Activated CD4-positive, CD25-positive, alpha-beta regulatory T cell (primary cell): ENCODE data around the gene RASGRF2.
"Not testable (repeated sequence)": the region's sequence is repeated elsewhere in the genome, so short reads cannot be mapped to it uniquely, and the experiment has no call there.

Experiments used
- DNase-seq, 4 experiments: peaks; one replicate each; lab custom pipeline; 2025; lab: John Stamatoyannopoulos, UW

The RASGRF2 gene

DNA sequence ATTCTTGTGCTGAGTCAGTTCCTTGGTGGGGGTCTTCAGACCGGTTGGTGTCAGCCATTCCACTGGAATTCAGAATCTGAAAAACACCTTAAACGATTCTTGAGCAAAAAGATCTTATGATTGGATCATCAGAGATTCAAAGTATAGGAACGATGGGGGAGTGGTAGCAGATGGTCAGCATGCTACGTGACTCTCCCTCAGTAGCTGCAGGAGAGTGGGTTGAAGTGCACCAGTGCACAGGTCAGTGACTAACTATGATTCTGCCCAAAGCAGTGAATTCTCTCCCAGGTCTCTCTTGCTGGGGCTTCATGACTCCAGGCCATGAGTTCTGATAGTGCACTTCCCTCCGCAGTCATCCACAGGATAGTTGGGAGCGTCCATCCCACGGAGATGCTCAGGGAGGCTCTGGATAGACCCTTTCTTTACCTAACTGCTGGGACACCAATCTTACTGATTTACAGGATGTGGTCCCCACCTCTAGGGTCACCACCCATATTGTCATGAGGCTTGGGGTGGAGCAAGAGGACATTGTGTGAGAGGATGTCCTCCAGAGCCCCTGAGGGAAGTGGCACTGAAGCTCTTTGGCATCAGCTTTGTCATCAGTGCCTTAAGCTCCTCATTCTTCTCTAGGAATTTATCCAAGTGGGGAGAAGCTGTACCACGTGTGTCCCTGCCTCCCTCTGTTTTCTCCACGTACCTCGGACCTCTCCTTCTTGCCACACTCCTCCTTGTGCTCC, 62.0 kb downstream of the RASGRF2 start:
- no peak for DNase-seq

DNA sequence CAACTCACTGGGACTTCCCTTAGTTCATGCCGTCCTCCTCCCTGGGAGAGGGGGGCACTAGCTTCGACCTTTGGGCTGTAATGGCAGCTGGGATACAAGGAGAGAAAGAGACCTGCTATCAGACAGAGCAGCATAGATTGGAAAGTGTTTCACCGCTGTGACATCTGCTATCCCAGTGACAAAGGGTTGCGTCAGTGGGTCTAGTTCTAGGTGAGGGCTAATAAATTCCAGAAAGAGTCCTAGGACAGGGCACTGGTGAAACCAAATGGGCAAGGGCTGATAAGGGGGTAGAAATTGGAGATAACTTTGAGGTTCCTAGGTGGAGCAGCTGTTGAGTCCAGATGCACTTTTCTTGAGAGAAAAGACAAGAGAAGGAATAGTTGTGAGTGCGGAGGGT, 62.5 kb downstream of the RASGRF2 start:
- no peak for DNase-seq

- DNase-seq, result no peak
Measured at GRCh38 chr5:81023261-81023970, 63.3 kb downstream of the RASGRF2 start.

DNA sequence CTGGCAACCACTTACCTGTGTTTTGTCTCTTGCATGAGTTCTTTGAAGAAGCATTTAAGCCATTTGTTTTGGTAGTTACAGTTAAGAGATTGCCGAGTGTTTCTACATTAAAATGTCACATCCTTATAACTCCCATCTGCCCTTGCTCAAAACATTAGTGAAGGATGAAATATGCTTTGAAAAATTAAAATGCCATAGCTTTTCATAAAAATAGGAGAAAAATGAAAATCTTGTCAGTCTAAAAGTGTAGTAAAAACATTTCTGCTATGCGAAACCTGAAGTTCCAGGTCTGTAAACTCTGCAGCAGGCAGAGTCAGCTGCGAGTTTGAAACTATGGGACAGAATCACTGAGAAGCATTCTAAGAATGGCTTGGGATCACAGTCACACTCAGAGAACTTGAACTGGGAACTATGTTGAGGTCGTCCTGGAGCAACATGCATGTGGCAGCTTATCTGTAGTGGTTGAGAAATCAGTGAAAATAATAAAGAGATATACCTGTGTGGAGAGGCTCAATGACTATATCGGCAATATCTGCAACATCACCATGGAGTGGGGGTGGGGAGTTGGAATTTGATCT, 67.4 kb downstream of the RASGRF2 start:
- DNase-seq, result no peak

DNA sequence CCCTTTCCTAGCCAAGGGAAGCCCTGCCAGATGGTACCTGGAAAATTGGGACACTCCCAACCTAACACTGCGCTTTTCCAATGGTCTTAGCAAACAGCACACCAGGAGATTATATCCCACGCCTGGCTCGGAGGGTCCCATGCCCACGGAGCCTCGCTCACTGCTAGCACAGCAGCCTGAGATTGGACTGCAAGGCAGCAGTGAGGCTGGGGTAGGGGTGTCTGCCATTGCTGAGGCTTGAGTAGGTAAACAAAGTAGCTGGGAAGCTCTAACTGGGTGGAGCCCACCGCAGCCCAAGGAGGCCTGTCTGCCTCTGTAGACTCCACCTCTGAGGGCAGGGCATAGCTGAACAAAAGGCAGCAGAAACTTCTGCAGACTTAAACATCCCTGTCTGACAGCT, 68.7 kb downstream of the RASGRF2 start:
- not testable (repeated sequence) for DNase-seq

- DNase-seq, result not testable (repeated sequence)
Measured at GRCh38 chr5:81029736-81030135, 69.6 kb downstream of the RASGRF2 start.

GRCh38 chr5:81030236-81031034, 70.3 kb downstream of the RASGRF2 start:
- not testable (repeated sequence) for DNase-seq

DNA sequence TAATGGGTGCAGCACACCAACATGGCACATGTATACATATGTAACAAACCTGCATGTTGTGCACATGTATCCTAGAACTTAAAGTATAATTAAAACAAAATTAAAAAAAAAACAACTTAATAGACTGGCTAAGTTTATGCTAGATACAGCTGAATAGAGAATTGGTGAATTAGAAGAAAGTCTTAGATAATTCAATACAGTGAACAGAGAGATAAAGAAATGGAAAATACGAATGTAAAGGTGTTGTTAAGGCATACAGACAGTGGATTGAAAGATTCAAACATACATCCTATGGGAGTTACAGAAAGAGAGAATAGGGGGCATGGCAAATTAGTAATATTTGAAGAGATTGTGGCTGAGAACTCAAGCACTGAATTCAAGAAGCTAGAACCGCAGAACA, 75.4 kb downstream of the RASGRF2 start:
- DNase-seq, result no peak

- DNase-seq, result no peak
Measured at GRCh38 chr5:81038495-81038894, 78.3 kb downstream of the RASGRF2 start.

- no peak for DNase-seq
Measured at GRCh38 chr5:81044868-81045267, 84.7 kb downstream of the RASGRF2 start.

DNA sequence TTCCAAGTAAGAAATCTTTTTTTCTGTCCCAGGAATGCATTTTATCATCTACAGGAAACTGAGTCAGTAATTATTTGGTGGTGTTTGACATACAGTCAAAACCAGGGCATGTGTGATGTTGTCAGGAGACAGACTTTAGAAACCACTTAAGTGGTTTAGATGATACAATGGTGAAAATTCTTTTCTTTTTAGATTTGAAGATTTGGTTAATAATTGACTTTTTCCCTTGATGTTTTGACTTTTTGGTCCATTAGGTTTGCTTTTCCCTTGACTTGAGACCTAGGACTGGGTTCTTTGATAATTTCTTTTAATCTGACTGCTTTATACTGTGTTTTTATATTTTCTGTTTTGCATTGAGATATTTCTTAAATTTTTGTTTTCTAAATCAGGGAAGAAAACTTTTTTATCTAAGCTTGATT, 85.2 kb downstream of the RASGRF2 start:
- no peak for DNase-seq

GRCh38 chr5:81046041-81046440, 85.9 kb downstream of the RASGRF2 start:
- no peak for DNase-seq

DNA sequence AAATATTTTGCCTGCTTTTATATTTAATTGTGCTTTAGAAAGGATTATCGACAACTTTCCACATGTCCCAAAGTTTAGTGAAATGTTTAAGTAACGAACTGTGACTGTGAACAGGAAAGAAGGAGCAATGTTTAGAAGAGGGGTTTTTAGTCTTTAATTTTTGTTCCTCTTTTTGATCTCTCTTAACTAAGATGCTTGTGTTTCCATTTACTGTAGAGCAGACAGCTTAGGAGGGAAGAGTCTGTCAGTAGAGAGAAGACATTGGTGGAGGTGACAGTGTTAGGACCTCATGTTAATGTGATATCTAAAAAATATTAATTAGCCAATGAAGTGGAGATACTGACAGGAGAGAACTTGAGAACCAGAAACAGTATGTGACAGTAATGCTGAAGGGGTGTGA, 92.2 kb downstream of the RASGRF2 start:
- DNase-seq, result no peak

DNA sequence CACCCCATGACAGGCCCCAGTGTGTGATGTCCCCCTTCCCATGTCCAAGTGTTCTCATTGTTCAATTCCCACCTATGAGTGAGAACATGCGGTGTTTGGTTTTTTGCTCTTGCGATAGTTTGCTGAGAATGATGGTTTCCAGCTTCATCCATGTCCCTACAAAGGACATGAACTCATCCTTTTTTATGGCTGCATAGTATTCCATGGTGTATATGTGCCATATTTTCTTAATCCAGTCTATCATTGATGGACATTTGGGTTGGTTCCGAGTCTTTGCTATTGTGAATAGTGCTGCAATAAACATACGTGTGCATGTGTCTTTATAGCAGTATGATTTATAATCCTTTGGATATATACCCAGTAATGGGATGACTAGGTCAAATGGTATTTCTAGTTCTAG, 93.1 kb downstream of the RASGRF2 start:
- DNase-seq, result not testable (repeated sequence)

DNA sequence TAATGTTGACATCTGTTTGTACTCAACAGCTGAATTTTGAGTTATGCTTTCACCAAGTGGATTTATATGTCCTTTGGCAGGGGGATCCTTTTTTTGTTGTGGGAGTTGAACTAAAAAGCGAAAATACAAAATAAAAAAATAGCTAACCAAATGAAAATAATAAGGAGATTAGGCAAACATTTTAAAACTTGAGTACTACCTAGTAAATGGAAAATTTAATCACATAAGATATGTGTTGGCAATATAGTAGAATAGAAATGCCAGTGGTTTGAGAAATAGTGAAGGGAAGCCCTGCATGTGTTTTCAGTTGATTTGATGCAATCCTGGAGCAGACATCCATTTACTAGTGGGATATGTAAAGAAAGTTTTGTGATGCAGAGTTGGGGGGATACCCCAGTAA, 98.0 kb downstream of the RASGRF2 start:
- DNase-seq, result no peak

DNA sequence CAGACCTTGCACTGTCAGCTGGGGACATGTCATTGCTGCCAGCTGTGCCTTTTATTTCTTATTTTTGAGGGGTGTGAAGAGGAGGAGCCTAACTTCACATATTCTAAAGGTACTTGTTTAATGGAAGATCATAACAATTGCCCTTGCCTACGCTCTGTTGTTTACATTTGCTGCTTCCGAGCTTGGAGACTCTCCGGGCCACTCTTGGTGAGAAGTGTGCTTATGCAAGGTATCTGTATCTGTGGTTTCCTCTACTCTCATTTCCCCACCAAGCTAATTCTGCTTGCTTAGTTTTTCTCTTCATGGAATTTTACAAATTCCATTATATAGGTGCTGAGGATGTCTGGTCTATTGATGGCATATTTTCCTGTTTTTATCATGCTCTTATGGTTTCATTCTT, 105.3 kb downstream of the RASGRF2 start:
- DNase-seq, result no peak

- DNase-seq, result no peak
Measured at GRCh38 chr5:81066102-81066501, 105.9 kb downstream of the RASGRF2 start.

- DNase-seq, result no peak
Measured at GRCh38 chr5:81067406-81067805, 107.2 kb downstream of the RASGRF2 start.

DNA sequence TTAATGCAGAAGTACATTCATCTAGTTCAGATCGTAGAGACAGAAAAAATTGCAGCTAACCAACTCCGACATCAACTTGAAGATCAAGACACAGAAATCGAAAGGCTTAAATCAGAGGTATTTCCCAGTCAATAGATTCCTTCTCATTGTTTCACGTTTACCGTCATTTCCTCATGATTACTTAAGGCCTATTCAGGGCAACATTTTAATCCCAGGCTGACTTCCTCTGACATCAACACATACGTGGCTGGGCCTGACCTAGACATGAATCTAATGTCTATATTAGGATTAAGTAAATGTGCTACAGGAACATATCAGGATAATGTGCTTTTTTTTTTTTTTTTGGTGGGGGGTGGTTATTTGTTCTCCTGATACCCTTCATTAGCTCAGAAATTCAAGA, 107.9 kb downstream of the RASGRF2 start:
- no peak for DNase-seq

GRCh38 chr5:81068635-81069034, 108.5 kb downstream of the RASGRF2 start:
- no peak for DNase-seq

DNA sequence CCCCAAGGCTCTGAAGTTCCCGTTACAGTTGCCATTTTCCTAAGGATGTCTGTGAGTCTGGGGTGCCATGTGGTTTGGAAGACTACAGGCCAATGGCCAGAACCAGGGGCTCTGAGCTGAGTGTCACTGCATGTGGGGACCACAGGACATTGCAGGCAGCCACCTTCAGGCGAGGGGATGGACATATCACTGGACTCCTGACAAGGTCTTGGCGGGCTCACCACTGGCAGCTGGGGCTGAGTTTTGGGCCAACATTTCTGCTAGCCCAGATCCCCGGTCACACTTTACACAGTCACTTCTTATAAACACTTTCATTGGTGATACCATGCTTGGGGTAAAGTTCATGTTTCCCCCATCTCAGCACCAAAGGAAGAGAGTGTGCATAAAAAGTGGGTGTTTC, 109.8 kb downstream of the RASGRF2 start:
- DNase-seq, result no peak

DNA sequence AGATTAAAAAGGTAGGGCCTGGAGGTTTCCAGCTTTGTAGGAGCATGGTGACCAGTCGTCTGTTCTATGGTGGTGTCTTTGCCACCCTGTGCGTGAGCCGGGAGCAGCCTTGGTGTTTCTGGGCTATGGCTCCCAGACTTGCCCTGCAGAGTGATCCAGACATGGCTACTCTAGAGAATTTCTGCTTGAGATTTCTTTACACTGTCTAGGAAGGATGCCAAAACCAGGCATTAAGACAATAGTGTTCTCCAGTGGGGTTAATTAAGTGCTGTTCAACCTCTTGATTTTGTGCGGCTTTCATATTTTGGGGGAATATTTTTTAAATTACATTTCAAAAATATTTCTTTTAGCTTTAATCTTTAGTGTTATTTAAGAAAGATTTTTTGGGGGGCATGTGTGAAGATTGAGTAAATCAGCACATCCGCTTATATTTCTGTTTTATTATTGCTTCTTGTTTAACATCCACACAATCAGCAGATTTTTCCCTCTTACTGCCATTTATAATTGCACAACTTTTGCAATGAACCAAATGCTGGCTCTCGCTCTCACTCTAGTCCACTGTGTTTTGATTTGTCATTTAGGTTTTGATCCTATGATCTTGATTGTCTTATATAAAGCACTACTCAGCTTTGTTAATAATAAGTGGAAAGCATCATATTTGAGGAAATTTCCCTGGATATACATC, 110.5 kb downstream of the RASGRF2 start:
- DNase-seq, result no peak
